GF-D8 (cell line): ENCODE measurements around the gene TMEM272.

Experiments
- DNase-seq: peaks from one replicate; lab custom pipeline; 2025; lab: John Stamatoyannopoulos, UW

TMEM272 gene

DNA sequence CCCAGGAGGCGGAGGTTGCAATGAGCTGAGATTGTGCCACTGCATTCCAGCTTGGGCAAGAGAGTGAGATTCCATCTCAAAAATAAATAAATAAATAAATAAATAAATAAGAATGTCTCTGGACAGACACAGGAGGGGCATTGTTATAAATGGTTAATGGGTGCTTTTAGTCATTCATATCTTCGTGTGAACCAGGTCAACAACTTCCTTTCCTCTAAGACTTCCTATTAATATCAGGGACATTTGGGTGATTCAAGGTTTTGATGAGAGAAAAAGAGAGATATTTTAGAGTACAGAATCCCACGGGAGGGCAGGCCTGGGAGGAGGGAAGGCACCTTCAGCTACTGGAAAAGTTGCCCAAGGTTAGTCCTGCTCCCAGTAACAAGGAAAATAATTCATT is 64.9 kb downstream of the TMEM272 start:
- no peak for DNase-seq

DNA sequence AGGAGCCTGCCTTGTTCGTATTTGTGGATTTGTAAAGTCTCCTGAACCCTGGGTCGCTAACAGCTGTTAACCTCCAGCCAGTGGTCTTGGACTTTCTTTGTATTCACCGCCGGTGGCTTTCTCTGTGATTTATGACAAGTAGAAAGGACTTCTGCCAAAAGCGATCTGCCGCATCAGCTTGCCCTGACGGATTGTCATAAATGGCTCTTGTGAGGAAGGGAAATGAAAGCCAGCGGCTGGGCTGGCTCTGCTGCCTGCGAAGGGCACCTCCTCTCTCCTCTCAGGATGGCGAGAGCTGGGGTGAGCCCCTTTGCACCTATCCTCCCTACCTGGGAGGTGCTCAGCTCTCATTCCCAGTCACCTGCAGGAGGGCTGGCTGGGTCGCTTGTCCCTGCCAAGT is 66.6 kb downstream of the TMEM272 start:
- DNase-seq = no peak

DNA sequence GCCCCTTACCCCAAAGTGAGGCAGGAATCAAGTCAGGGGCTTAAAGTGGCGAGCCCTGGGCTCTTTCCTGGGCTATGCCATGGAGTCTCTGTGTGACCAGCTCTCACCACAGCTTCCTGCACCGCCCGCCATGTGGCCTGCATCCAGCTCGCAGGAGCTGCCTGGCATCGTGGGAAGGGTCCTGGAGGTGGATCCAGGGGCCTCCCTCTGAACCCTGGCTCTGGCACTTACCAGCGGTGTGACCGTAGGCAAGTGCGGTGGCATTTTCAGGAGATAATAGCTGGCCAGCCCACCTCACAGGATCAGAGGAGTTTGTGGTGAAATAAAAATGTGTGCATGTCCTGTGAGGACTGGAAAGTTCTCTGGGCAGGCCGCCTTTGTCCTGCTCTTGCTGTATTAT is 67.1 kb downstream of the TMEM272 start:
- no peak for DNase-seq

- DNase-seq = no peak
Measured at GRCh38 chr13:51776179-51776578, 68.8 kb downstream of the TMEM272 start.

DNA sequence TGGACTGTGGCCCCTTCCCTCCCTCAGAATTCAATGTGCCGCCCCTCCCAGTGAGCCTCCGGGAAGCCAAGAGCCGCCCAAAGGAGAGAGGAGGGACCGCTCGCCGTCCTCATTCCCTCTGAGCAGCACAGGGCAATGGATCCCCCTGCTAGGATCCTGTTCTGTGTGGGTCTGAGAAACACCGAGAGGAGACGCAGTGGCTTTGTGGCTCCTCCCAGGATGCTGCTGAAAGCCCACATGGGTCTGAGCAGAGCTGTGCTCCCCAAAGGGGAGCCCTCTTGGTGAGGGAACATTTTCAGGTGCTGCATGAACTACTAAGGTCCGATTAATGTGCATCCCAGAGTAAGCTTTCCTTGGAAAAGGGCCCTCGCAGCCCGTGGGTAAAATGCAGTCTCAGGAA is 71.5 kb downstream of the TMEM272 start:
- DNase-seq = no peak

- no peak for DNase-seq
Measured at GRCh38 chr13:51772781-51773180, 72.2 kb downstream of the TMEM272 start.

DNA sequence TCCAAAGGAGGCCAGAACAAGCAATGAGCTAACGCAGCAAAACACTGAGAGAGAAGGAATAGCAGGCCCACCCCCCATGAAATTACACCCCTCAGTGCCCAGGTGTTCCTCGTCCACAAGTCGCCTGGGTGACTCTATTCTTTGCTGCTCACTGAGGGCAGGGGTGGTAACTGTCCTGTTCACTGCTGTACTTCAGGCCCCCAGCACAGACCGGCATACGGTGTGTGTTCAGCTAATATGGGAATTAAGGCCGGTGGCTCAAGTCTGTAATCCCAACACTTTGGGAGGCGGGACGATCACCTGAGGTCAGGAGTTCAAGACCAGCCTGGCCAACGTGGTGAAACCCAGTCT is 72.9 kb downstream of the TMEM272 start:
- DNase-seq = no peak

GRCh38 chr13:51771418-51772104 is 73.4 kb downstream of the TMEM272 start:
- no peak for DNase-seq

GRCh38 chr13:51770681-51771417 is 74.1 kb downstream of the TMEM272 start:
- DNase-seq = no peak

- DNase-seq = no peak
Measured at GRCh38 chr13:51770160-51770559, 74.8 kb downstream of the TMEM272 start.

DNA sequence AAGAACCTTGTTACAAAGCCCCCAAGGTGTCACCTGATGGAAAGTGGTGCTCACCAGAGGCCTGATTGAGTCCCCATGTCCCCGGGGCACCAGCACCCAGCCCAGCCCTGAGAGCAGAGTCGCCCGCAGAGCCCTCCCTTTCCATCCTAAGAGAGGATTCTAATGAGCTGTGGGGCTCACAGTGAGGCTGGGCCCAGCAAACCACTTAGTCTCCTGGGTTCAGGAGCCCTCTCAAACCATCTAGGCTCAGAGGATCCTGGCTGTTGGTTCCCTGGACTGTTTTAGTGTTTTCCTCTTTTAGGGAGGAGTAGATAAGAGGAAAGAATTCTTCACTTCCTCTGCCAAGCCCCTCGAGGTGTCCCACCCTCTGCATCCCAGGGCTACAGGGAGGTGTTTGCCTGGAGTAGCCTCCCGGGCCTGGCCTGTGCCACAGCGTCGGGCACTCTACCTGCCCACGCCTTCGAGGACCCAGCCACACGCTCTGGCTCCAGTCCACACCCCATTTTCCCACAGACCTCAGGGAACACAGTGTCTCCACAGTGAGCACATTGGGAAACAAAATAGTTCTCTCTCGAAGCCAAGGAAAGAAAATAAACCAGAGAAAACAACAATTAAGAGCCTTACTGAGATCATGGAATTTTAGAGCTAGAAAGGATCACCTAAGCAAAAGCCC is 75.4 kb downstream of the TMEM272 start:
- DNase-seq = no peak

DNA sequence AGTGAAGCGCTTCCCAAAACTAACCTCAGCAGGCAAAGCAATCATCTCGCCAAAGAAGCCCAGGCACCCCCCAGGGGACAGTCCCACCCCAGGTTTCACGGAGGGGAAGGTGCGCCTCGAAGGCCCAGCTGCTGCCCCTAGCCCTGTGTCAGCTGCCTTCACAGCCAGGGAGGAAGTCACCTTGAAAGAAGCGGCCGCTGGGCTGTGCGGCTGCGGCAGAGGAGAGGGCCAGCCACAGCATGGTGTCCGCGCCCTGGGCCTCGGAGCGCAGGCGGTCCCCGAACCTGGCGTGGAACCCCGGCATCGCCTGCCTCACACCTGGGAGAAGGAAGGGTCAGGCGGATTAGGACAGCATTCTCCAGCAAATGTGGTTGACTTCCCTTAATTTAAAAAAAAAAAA is 76.0 kb downstream of the TMEM272 start:
- DNase-seq = no peak

GRCh38 chr13:51768378-51768921 is 76.5 kb downstream of the TMEM272 start:
- DNase-seq = no peak

DNA sequence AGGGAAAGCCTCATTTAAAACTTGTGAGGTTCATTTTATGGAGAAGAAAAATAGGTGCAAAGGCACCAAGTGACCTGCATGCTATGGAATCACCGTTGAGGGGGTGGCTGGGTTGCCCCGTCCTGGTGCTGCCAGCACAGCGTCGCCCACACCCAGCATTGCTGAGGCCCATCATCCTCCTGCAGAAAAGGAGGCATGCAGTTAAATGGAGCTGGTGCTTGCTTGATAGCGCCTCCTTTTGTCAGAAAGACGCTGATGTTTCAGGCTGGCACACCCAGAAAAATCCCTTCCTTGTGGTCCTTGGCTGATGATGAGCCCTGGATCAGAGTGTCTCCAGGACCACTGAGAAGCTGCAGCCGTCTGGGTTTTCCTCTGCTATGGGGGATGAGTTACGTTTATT is 77.9 kb downstream of the TMEM272 start:
- DNase-seq = no peak

DNA sequence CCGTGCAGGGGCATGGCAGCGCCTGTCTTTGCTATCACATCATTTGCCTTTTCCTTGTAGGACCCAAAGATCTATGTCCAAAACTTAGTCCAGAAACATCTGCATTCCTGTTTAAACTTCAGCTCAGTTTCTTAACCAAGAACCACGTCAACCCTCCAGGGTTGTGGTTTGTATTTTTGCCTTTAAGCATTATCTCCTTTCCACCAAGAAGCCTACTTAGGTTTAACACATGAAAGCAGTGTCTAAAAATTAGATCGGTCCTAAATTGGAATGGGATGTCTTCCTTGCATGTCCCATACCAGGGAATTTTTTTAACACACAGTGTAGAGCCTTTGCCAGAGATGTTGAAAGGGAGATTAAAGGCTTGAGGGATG is 79.8 kb downstream of the TMEM272 start:
- DNase-seq = no peak

DNA sequence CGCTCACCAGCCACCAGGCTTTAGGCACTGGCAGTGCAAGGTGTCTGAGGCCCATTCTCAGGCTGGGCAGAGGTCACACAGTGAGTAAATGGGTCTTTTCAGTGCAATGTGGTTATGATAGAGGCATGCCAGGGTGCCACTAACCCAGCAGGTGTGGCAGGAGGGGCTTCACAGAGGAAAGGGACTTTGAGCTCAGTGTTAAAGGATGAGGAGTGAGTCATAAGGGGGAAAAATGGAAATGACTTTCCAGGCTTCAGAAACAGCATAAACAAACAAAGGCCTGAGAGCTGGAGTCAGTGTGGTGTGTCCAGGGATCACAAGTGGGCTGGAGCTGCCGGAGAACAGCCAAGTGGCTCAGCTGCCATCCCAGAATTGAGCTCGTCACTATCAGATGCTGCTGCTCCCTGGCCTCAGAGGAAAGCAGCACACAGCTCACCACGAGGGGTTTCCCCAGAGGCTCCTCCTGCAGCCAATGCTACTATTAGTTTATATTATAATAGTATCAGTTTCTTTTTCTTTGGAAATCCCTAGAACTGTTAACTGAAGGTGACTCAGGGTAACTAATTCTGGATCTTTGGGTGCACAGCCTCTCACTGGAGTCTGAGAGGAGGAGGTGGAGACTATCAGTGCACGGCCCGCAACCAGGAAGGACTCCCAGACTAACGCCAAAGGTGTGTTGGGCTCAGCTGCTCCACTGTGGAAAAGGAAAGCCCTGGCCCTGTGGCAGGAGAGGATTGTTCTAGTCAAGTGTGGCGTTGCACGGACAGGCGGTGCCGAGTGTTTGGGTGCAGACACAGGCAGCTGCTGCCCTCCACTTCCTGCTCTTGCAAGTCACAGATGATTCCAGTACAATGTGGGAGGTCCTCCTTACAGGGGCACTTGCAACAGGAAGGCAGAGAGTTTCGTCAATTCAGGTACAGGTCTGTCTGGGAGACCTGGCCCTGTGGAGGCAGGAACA is 80.5 kb downstream of the TMEM272 start:
- no peak for DNase-seq

- DNase-seq = no peak
Measured at GRCh38 chr13:51763486-51763885, 81.5 kb downstream of the TMEM272 start.
